Mesenchymal stem cell (in vitro differentiated cells and primary cell): ENCODE results near the gene KRTAP10-3.

Source experiments
- DNase-seq: peaks from one replicate; pipeline ENCODE4 v3.0.0-alpha.2; 2013
- H2AFZ ChIP-seq: one replicate; pipeline ENCODE4 v1.6.1; 2013; ENCODE audit warnings: low read depth, mild to moderate bottlenecking, control low read depth, inconsistent platforms, low read length, moderate library complexity
- H2AK5ac ChIP-seq: 2 replicates; pipeline ENCODE4 v1.6.1; 2013; ENCODE audit warnings: low read length, moderate library complexity, mild to moderate bottlenecking, inconsistent platforms; ENCODE audit not compliant: severe bottlenecking
- H2BK120ac ChIP-seq: one replicate; pipeline ENCODE4 v1.6.1; 2013; ENCODE audit warnings: low read depth, mild to moderate bottlenecking, inconsistent platforms, low read length, moderate library complexity
- H2BK12ac ChIP-seq, 2 experiments: one replicate each; pipeline ENCODE4 v1.6.1; 2013; ENCODE audit warnings: inconsistent platforms in 2 of 2, low read length in 2 of 2, mild to moderate bottlenecking in 2 of 2, moderate library complexity in 2 of 2, control low read depth in 1 of 2
- H2BK15ac ChIP-seq: one replicate; pipeline ENCODE4 v1.6.1; 2013; ENCODE audit warnings: mild to moderate bottlenecking, low read depth, inconsistent platforms; ENCODE audit not compliant: poor library complexity, severe bottlenecking
- H2BK5ac ChIP-seq: 2 replicates; pipeline ENCODE4 v1.6.1; 2013; ENCODE audit warnings: low read depth, mild to moderate bottlenecking, low read length, control low read depth, inconsistent platforms; ENCODE audit not compliant: poor library complexity, severe bottlenecking
- H3K14ac ChIP-seq, 2 experiments: one replicate each; pipeline ENCODE4 v1.6.1; 2013; ENCODE audit warnings: inconsistent platforms in 2 of 2, low read length in 2 of 2, control low read depth in 1 of 2, mild to moderate bottlenecking in 1 of 2, moderate library complexity in 1 of 2
- H3K18ac ChIP-seq, 2 experiments: one replicate each; pipeline ENCODE4 v1.6.1; 2013; ENCODE audit warnings: inconsistent platforms in 2 of 2, low read length in 2 of 2, control low read depth in 1 of 2, low read depth in 1 of 2, mild to moderate bottlenecking in 1 of 2
- H3K23ac ChIP-seq, 2 experiments: one replicate each; pipeline ENCODE4 v1.6.1; 2013; ENCODE audit warnings: inconsistent platforms in 2 of 2, low read length in 2 of 2, mild to moderate bottlenecking in 2 of 2, moderate library complexity in 2 of 2, control low read depth in 1 of 2
- H3K27ac ChIP-seq: 2 replicates; pipeline ENCODE4 v1.5.1; 2013; ENCODE audit warnings: mild to moderate bottlenecking, moderate library complexity, low read length, control low read depth, inconsistent platforms; ENCODE audit not compliant: poor library complexity, severe bottlenecking
- H3K27me3 ChIP-seq, 2 experiments: 2 replicates each; pipeline versions ENCODE4 v1.6.1 to v1.7.0; 2013; ENCODE audit warnings: low read length in 2 of 2, mild to moderate bottlenecking in 2 of 2, moderate library complexity in 2 of 2, control low read depth in 1 of 2, inconsistent platforms in 1 of 2; ENCODE audit not compliant: control insufficient read depth in 1 of 2, insufficient read depth in 1 of 2
- H3K36me3 ChIP-seq, 2 experiments: 2 replicates each; pipeline versions ENCODE4 v1.6.1 to v1.7.0; 2013; ENCODE audit warnings: low read length in 2 of 2, control low read depth in 1 of 2, inconsistent platforms in 1 of 2, low read depth in 1 of 2, mild to moderate bottlenecking in 1 of 2; ENCODE audit not compliant: insufficient read depth in 2 of 2, control insufficient read depth in 1 of 2
- H3K4ac ChIP-seq, 2 experiments: one replicate each; pipeline ENCODE4 v1.6.1; 2013; ENCODE audit warnings: inconsistent platforms in 2 of 2, low read length in 2 of 2, mild to moderate bottlenecking in 2 of 2, moderate library complexity in 2 of 2, control low read depth in 1 of 2, low read depth in 1 of 2
- H3K4me1 ChIP-seq: 2 replicates; pipeline ENCODE4 v1.6.1; 2013; ENCODE audit warnings: low read depth, low read length, control low read depth; ENCODE audit not compliant: control insufficient read depth, insufficient read depth
- H3K4me2 ChIP-seq: 2 replicates; pipeline ENCODE4 v1.6.1; 2013; ENCODE audit warnings: low read length, mild to moderate bottlenecking, inconsistent platforms; ENCODE audit not compliant: poor library complexity, severe bottlenecking
- H3K4me3 ChIP-seq, 2 experiments: 2 replicates each; pipeline versions ENCODE4 v1.5.1 to v1.7.0; 2013; ENCODE audit warnings: low read length in 2 of 2, mild to moderate bottlenecking in 2 of 2, control low read depth in 1 of 2, low read depth in 1 of 2; ENCODE audit not compliant: insufficient read depth in 1 of 2
- H3K79me1 ChIP-seq: replicated peaks from 2 replicates; pipeline ENCODE4 v1.6.1; 2013; ENCODE audit warnings: mild to moderate bottlenecking, control low read depth, low read length, inconsistent platforms; ENCODE audit not compliant: poor library complexity, severe bottlenecking
- H3K9ac ChIP-seq: 2 replicates; pipeline ENCODE4 v1.7.0; 2013; ENCODE audit warnings: mild to moderate bottlenecking, low read length, moderate library complexity
- H3K9me3 ChIP-seq: 2 replicates; pipeline ENCODE4 v1.7.0; 2013; ENCODE audit warnings: mild to moderate bottlenecking, low read length; ENCODE audit not compliant: control insufficient read depth
- H4K8ac ChIP-seq: one replicate; pipeline ENCODE4 v1.6.1; 2013; ENCODE audit warnings: inconsistent platforms, mild to moderate bottlenecking, low read length, moderate library complexity
- H4K91ac ChIP-seq: one replicate; pipeline ENCODE4 v1.6.1; 2013; ENCODE audit warnings: mild to moderate bottlenecking, low read length, inconsistent platforms
- WGBS: methylation state at CpG from one replicate; pipeline ENCODE4 v1.1.7; 2013; ENCODE audit warnings: mixed read lengths; 5-methylcytosine and 5-hydroxymethylcytosine counted together

Gene KRTAP10-3

GRCh38 chr21:44571296-44571695 lies 12.7 kb upstream of the KRTAP10-3 start:
- WGBS: 58% methylated on average over 3 of the region's 4 CpGs
- no peak overlapping the region for H2BK5ac ChIP-seq
- peaks cover 25% of the 10 kb centered on the region for H3K9me3 ChIP-seq
- H2BK12ac ChIP-seq: no peak overlapping the region
- no peak overlapping the region for H2BK120ac ChIP-seq
- H3K4ac ChIP-seq: no peak overlapping the region
- no peak overlapping the region for H2BK15ac ChIP-seq
- H4K91ac ChIP-seq: no peak overlapping the region
- no peak overlapping the region for H3K14ac ChIP-seq
- no peak overlapping the region for H3K23ac ChIP-seq
- no peak overlapping the region for H3K27ac ChIP-seq
- no peak overlapping the region for H4K8ac ChIP-seq
- no peaks in the 10 kb centered on the region for H3K36me3 ChIP-seq
- no peak overlapping the region for H3K4me3 ChIP-seq
- H2AFZ ChIP-seq: no peak overlapping the region
- no peaks in the 10 kb centered on the region for H3K79me1 ChIP-seq
- DNase-seq: no peak
- no peak overlapping the region for H3K4me2 ChIP-seq
- H2AK5ac ChIP-seq: no peak overlapping the region
- H3K4me1 ChIP-seq: no peaks in the 10 kb centered on the region
- no peaks in the 10 kb centered on the region for H3K27me3 ChIP-seq
- H3K18ac ChIP-seq: no peak overlapping the region
- no peak overlapping the region for H3K9ac ChIP-seq

GRCh38 chr21:44569861-44570517 lies 11.4 kb upstream of the KRTAP10-3 start:
- Histone ChIP-seq H2BK5ac (no peak overlapping the region), H3K27me3 (no peaks in the 10 kb centered on the region), H3K4me3 (no peak overlapping the region), H3K9me3 (peaks cover 26% of the 10 kb centered on the region), H3K14ac (no peak overlapping the region), H3K27ac (no peak overlapping the region), H3K9ac (no peak overlapping the region), H2BK12ac (no peak overlapping the region), H3K4ac (no peak overlapping the region), H3K36me3 (no peaks in the 10 kb centered on the region), H2BK15ac (no peak overlapping the region), H3K79me1 (no peaks in the 10 kb centered on the region), H4K8ac (no peak overlapping the region), H3K23ac (no peak overlapping the region), H3K4me1 (no peaks in the 10 kb centered on the region), H4K91ac (no peak overlapping the region), H2AFZ (no peak overlapping the region), H3K18ac (no peak overlapping the region), H3K4me2 (no peak overlapping the region), H2AK5ac (no peak overlapping the region), H2BK120ac (no peak overlapping the region)
- DNase-seq: no peak
- 81% methylated on average over 12 of the region's 12 CpGs for WGBS

- Histone ChIP-seq H3K4me2 (no peak overlapping the region), H3K9ac (no peak overlapping the region), H3K9me3 (peaks cover 27% of the 10 kb centered on the region), H2BK120ac (no peak overlapping the region), H3K4me3 (no peak overlapping the region), H4K91ac (no peak overlapping the region), H2BK12ac (no peak overlapping the region), H2AK5ac (no peak overlapping the region), H2BK15ac (no peak overlapping the region), H3K27ac (no peak overlapping the region), H3K14ac (no peak overlapping the region), H2BK5ac (no peak overlapping the region), H3K27me3 (no peaks in the 10 kb centered on the region), H3K4me1 (no peaks in the 10 kb centered on the region), H3K4ac (no peak overlapping the region), H4K8ac (no peak overlapping the region), H3K18ac (no peak overlapping the region), H3K79me1 (no peaks in the 10 kb centered on the region), H3K36me3 (no peaks in the 10 kb centered on the region), H3K23ac (no peak overlapping the region), H2AFZ (no peak overlapping the region)
- 79% methylated on average over 27 of the region's 27 CpGs for WGBS
- DNase-seq: no peak
Measured at GRCh38 chr21:44568667-44569556, 10.3 kb upstream of the KRTAP10-3 start.

GRCh38 chr21:44568261-44568660 lies 9.7 kb upstream of the KRTAP10-3 start:
- Histone ChIP-seq H3K9ac (no peak overlapping the region), H4K8ac (no peak overlapping the region), H3K27me3 (no peaks in the 10 kb centered on the region), H3K23ac (no peak overlapping the region), H3K36me3 (no peaks in the 10 kb centered on the region), H3K9me3 (peaks cover 30% of the 10 kb centered on the region), H3K79me1 (no peaks in the 10 kb centered on the region), H2AFZ (no peak overlapping the region), H2BK15ac (no peak overlapping the region), H3K18ac (no peak overlapping the region), H3K14ac (no peak overlapping the region), H2BK120ac (no peak overlapping the region), H3K4ac (no peak overlapping the region), H4K91ac (no peak overlapping the region), H3K4me2 (no peak overlapping the region), H2BK12ac (no peak overlapping the region), H3K4me1 (no peaks in the 10 kb centered on the region), H2BK5ac (no peak overlapping the region), H2AK5ac (no peak overlapping the region), H3K27ac (no peak overlapping the region), H3K4me3 (no peak overlapping the region)
- 83% methylated on average over 12 of the region's 12 CpGs for whole genome bisulfite sequencing
- DNase-seq: no peak
